BJ (cell line): ENCODE results near the gene GEMIN4. TPM values are rescaled to one million over a fixed set of nuclear protein-coding genes. Genes with fewer than 3 reads are reported as not detected.
"Not testable (repeated sequence)": the region's sequence is repeated elsewhere in the genome, so short reads cannot be mapped to it uniquely, and the experiment has no call there.

Experiments used
- CTCF ChIA-PET: fragments of 350-600 bp; formaldehyde crosslinking; extraction: SDS; loops from one replicate; lab custom pipeline; 2021; ENCODE audit warnings: antibody characterized with exemption, inconsistent platforms; lab: Yijun Ruan, JAX
- POLR2A ChIA-PET: fragments of 300-600 bp; sonication (Branson Sonifier 250); formaldehyde crosslinking; extraction: SDS; loops from one replicate; lab custom pipeline; 2021; ENCODE audit warnings: antibody characterized with exemption; lab: Charles Lee
- DNase-seq: peaks from one replicate; pipeline ENCODE4 v3.0.0-alpha.2; 2011; ENCODE audit warnings: low read depth
- H3K27me3 ChIP-seq: 2 replicates; pipeline ENCODE4 v1.6.0; 2011; ENCODE audit warnings: low read length; ENCODE audit not compliant: control insufficient read depth, insufficient read depth
- H3K36me3 ChIP-seq: 2 replicates; pipeline ENCODE4 v1.5.1; 2011; ENCODE audit warnings: low read length; ENCODE audit not compliant: control insufficient read depth, insufficient read depth
- H3K4me3 ChIP-seq: 2 replicates; pipeline ENCODE4 v1.5.1; 2011; ENCODE audit warnings: low read depth, mild to moderate bottlenecking, control low read depth, low read length
- polyA plus RNA-seq: library from polyadenylated mRNA; depleted of rRNA; stranded (reverse); fragments of >200 nt; gene quantifications from 2 replicates; pipeline ENCODE4 v1.2.3, GENCODE V29; 2011
- TF ChIP-seq, protein P1 (sequence below): IDR thresholded peaks from 2 replicates; pipeline ENCODE4 v1.5.1; 2011; ENCODE audit warnings: low read depth, mild to moderate bottlenecking, control low read depth, inconsistent platforms, low read length, moderate library complexity; ENCODE audit not compliant: insufficient read depth

The GEMIN4 gene
- polyA plus RNA-seq, 1 experiment: 15.7 TPM

GRCh38 chr17:760371-760770 lies 8.3 kb upstream of the GEMIN4 start:
- CTCF ChIA-PET: interaction anchor here (2.0 to 2.2 kb wide), 2 partner anchors 8 to 236 kb away, joined by 7 to 10 read pairs; partner anchors contain the start of gene TIMM22
- POLR2A ChIA-PET: interaction anchor here (0.7 kb wide), 1 partner anchor 92 kb away, joined by 5 read pairs; no protein-coding TSS in a partner anchor
- no peak for DNase-seq
- TF ChIP-seq, protein P1, sequence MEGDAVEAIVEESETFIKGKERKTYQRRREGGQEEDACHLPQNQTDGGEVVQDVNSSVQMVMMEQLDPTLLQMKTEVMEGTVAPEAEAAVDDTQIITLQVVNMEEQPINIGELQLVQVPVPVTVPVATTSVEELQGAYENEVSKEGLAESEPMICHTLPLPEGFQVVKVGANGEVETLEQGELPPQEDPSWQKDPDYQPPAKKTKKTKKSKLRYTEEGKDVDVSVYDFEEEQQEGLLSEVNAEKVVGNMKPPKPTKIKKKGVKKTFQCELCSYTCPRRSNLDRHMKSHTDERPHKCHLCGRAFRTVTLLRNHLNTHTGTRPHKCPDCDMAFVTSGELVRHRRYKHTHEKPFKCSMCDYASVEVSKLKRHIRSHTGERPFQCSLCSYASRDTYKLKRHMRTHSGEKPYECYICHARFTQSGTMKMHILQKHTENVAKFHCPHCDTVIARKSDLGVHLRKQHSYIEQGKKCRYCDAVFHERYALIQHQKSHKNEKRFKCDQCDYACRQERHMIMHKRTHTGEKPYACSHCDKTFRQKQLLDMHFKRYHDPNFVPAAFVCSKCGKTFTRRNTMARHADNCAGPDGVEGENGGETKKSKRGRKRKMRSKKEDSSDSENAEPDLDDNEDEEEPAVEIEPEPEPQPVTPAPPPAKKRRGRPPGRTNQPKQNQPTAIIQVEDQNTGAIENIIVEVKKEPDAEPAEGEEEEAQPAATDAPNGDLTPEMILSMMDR: no peak
- H3K4me3 ChIP-seq: no peak overlapping the region
- no peaks in the 10 kb centered on the region for H3K27me3 ChIP-seq
- peaks cover 8% of the 10 kb centered on the region for H3K36me3 ChIP-seq

DNA sequence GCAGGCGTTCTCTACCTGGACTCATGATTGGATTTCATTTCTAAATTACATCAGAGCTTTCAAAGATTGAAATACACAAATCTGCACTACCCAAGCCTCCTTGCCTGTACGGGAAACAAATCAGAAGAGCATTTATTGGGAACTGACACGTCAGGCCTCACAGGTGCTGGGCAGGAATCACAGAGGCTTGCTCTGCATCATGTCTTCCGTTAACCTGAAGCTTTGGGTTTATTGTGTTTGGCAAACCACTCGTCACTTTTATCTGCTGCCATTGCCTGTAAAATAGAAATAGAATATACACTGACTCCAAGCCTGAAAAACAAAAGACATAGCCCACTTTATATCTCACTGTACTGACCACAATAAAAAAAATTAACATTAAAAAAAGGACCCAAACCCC lies 7.9 kb upstream of the GEMIN4 start:
- TF ChIP-seq, protein P1: no peak
- ChIA-PET CTCF (interaction anchor here (1.4 to 2.2 kb wide), 2 partner anchors 221 to 236 kb away, joined by 7 read pairs; partner anchors contain the start of gene TIMM22), POLR2A (no interaction called here)
- H3K4me3 ChIP-seq: no peak overlapping the region
- H3K36me3 ChIP-seq: peaks cover 7% of the 10 kb centered on the region
- DNase-seq: no peak
- H3K27me3 ChIP-seq: no peaks in the 10 kb centered on the region

DNA sequence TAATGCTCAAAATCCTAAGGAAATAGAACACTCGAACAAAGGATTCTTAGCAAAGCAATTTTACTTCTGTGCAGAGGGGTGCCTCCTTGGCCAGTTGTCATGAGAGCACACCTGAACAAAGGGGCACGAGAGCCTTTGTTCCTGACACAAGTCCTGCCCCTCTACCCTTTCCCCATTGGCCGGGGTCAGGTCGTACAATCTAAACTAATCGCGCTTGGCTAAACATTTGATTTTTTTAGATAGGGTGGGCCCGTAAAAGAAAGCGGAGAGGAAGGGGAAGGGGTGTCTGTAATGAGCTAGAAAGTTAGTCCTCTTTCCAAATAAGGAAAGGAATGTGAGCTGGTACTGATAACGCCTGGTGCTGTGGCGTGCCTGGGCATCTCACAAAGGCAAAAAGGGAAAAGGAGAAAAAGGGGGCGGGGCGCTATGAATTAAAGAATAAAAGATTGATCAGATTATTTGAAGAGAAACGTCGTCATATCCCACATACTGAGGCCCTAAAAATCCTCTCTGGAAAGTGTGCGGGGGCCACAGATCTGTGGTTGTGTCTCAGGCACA lies 4.0 kb upstream of the GEMIN4 start:
- DNase-seq, H3K36me3 ChIP-seq, POLR2A ChIA-PET, H3K27me3 ChIP-seq, H3K4me3 ChIP-seq: not testable (repeated sequence)
- CTCF ChIA-PET: interaction anchor here (2.2 kb wide), 1 partner anchor 224 kb away, joined by 6 read pairs; the partner anchor contains the start of gene NXN

- POLR2A ChIA-PET, H3K27me3 ChIP-seq, DNase-seq, H3K4me3 ChIP-seq, H3K36me3 ChIP-seq: not testable (repeated sequence)
- CTCF ChIA-PET: interaction anchor here (2.2 kb wide), 1 partner anchor 225 kb away, joined by 6 read pairs; the partner anchor contains the start of gene NXN
These were observed 3.4 kb upstream of the GEMIN4 start for GRCh38 chr17:755319-755961.

DNA sequence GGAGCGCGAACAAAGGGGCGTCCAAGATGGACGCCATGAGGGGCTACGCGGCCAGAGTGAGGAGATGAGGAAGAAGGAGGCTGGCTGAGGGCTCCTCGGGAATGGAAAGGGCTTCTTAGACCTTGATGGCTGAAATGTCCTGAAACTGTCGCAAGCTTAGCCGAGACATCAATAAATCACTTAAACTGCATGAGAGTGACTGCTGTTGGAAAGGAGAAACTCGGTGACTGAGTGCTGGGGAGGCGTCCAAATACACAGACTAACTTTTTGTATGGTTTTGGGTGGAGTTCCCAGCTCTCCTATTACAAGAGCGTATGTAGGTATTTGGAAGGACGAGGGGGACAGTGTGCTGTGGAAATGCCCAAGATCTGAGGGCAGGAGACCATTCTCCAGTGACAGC lies 1.4 kb upstream of the GEMIN4 start:
- DNase-seq: no peak
- Histone ChIP-seq H3K4me3 (no peak overlapping the region), H3K36me3 (no peaks in the 10 kb centered on the region), H3K27me3 (no peaks in the 10 kb centered on the region)
- TF ChIP-seq, protein P1: no peak
- CTCF ChIA-PET: interaction anchor here (0.8 to 2.4 kb wide), 5 partner anchors 11 to 249 kb away, joined by 3 to 13 read pairs (median 4); partner anchors contain the start of genes GLOD4 and MRM3
- POLR2A ChIA-PET: no interaction called here

GRCh38 chr17:752620-753219 lies 656 bp upstream of the GEMIN4 start:
- TF ChIP-seq, protein P1: no peak
- CTCF ChIA-PET: interaction anchor here (0.6 to 4.0 kb wide), 16 partner anchors 9 to 367 kb away, joined by 3 to 21 read pairs (median 4); partner anchors contain the start of genes GLOD4, MRM3 and NXN
- DNase-seq: no peak
- Histone ChIP-seq H3K4me3 (peak overlapping the region; percentile 69), H3K27me3 (no peaks in the 10 kb centered on the region), H3K36me3 (peaks cover 1% of the 10 kb centered on the region; the same call in 1 of the 2 replicates)
- POLR2A ChIA-PET: interaction anchor here (0.7 kb wide), 1 partner anchor 249 kb away, joined by 3 read pairs; no protein-coding TSS in a partner anchor
